ENCODE data around the gene KDM4B. TPM values are rescaled to one million over a fixed set of nuclear protein-coding genes. Genes with fewer than 3 reads are reported as not detected.
A peak's percentile ranks its signal among the peaks of the same experiment; 100 is the strongest.

KDM4B gene
- total and polyA plus RNA-seq, 9 of the 15 experiments (the other 6 are each of a cell fraction or from before 2014, with no cell fraction given) = 0.21 to 29.9 (median 7.3) TPM

DNA sequence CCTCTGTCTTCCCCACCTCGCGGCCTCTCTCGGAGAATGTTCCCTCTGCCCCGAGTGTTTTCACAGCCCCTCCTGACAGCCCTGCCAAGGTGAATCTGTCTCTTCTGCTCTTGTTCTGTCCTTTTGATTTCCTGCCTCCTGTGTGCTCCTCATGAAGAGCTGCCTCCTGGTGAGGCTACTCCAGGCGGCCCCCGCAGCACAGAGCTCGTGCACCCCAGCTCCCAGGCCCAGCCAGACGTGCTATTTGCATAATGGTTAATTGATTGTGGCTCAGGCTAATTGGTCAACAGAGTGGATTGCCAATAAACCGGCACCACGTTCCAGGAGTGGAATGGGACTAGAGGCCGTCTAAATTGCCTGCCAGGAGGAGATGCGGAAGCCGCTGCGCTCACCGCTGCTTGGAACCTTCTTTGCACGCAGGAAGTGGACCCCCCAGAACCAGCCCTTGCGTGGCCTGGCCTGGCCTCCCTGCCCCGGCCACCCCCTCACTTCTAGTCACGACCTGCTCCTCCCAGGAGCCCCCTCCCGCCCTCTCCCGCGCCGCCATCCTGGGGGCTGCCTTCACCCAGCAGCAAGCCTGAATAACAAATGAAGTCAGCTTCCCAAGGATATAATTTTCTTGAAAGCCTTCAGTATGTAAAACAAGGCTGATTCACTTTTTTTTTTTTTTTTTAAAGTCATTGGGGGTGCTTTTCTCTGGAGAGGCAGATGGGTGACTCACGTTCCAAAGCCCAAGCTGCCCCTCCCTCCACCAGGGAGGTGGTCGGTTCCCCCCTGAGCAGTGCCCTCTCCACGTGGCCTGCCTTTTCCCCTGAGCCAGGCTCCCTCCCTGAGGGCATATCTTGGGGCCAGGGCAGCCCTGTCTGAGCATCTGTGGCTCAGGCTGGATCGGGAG lies 144.0 kb downstream of the KDM4B start:
- Histone ChIP-seq H3K9me3 (replicated peaks; ENCODE audit: control insufficient read depth, insufficient read depth, low read depth, low read length) (no peaks in the 10 kb centered on the region), H3K4me3 (no peak overlapping the region), H3K4me1 (replicated peaks in 1 of 2; ENCODE audit: control insufficient read depth in 2 of 2, insufficient read depth in 2 of 2, low read length in 2 of 2) (peaks cover 0 to 22% of the 10 kb centered on the region in 2 experiments; a peak in 1 of 5 replicates), H3K27me3 (ENCODE audit: control insufficient read depth in 2 of 2, insufficient read depth in 2 of 2, low read length in 2 of 2) (no peaks in the 10 kb centered on the region), H3K79me2 (ENCODE audit: control insufficient read depth, insufficient read depth, low read length) (no peaks in the 10 kb centered on the region), H3K9ac (ENCODE audit: insufficient read depth in 1 of 2, low read depth in 2 of 2, low read length in 2 of 2) (peak overlapping the region in 1 of 2 experiments; percentile 35; a peak in 2 of 4 replicates), H3K36me3 (ENCODE audit: control insufficient read depth, insufficient read depth, low read length) (peaks cover 23% of the 10 kb centered on the region; the same call in 1 of the 3 replicates), H4K20me1 (replicated peaks; ENCODE audit: control insufficient read depth, insufficient read depth, low read length) (0 out of 2 replicates have a peak, but pooled peaks cover 7% of the 10 kb centered on the region), H2AFZ (ENCODE audit: low read depth, low read length) (no peak overlapping the region), H3K4me2 (ENCODE audit: insufficient read depth, low read length) (no peak overlapping the region), H3K9me1 (ENCODE audit: control insufficient read depth, insufficient read depth, low read length) (no peaks in the 10 kb centered on the region), H3K27ac (ENCODE audit: extremely low read depth, low read depth, low read length) (no peak overlapping the region)
- in situ Hi-C loops (cut with MboI) (no loop called here), intact Hi-C loops (cut with micrococcal nuclease) (no loop called here)
- ChIA-PET CTCF (ENCODE audit: low intra/inter-chr PET ratio) (no interaction called here), POLR2A (interaction anchor here (0.7 to 0.9 kb wide), 2 partner anchors 16 to 22 kb away, joined by 3 to 4 read pairs; no protein-coding TSS in a partner anchor)
- no peak for TF ChIP-seq NELFE (IDR thresholded peaks at IDR 0.05; ENCODE audit: insufficient read depth, insufficient read length)
- TF ChIP-seq, protein P1, sequence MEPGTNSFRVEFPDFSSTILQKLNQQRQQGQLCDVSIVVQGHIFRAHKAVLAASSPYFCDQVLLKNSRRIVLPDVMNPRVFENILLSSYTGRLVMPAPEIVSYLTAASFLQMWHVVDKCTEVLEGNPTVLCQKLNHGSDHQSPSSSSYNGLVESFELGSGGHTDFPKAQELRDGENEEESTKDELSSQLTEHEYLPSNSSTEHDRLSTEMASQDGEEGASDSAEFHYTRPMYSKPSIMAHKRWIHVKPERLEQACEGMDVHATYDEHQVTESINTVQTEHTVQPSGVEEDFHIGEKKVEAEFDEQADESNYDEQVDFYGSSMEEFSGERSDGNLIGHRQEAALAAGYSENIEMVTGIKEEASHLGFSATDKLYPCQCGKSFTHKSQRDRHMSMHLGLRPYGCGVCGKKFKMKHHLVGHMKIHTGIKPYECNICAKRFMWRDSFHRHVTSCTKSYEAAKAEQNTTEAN (CRISPR knock-in tag; IDR thresholded peaks at IDR 0.05) = no peak
- no peak for TF ChIP-seq ZNF121 (CRISPR knock-in tag; conservative IDR thresholded peaks at IDR 0.05)
- no peak for TF ChIP-seq NONO (IDR thresholded peaks at IDR 0.05; ENCODE audit: low read depth in 2 of 2, low read length in 1 of 2)
- no peak for TF ChIP-seq ZBTB11 (CRISPR knock-in tag; IDR thresholded peaks at IDR 0.05)
- no peak for TF ChIP-seq POLR2G (IDR thresholded peaks at IDR 0.05; ENCODE audit: low read depth, low read length)
- no peak for TF ChIP-seq ZNF436 (CRISPR knock-in tag; IDR thresholded peaks at IDR 0.05)
- no peak for ATAC-seq
- no peak for FAIRE-seq
- no TSS peak for BruUV-seq (replicated peaks)
- 79% methylated on average over 22 of the region's 27 CpGs for WGBS (ENCODE audit: insufficient coverage, low coverage, missing lambda C conversion rate)
- no peak for DNase-seq (ENCODE audit: extremely low read depth in 1 of 4, low spot score in 3 of 4)
